Vagina (tissue), 2 donors: Measurements from ENCODE around the gene TRAPPC5.

ENCODE experiments used
- POLR2A ChIP-seq, 2 donors: fragments of 450-650 bp; IDR thresholded peaks; one replicate each; pipeline ENCODE4 v1.6.1; 2017; ENCODE audit warnings: antibody characterized with exemption in 2 of 2, mild to moderate bottlenecking in 2 of 2, moderate library complexity in 2 of 2
- POLR2AphosphoS5 ChIP-seq, 2 donors: sonication (generic); formaldehyde crosslinking; IDR thresholded peaks; one replicate each; pipeline ENCODE4 v1.9.0; 2017; ENCODE audit warnings: antibody characterized with exemption in 2 of 2, mild to moderate bottlenecking in 2 of 2, low read depth in 1 of 2; ENCODE audit not compliant: insufficient read depth in 1 of 2
- TF ChIP-seq, protein P1 (sequence below), 3 experiments: fragments of 450-650 bp in 2 of 3; fragments of 200-600 bp in 1 of 3; sonication (generic) in 1 of 3; IDR thresholded peaks; one replicate each; pipeline ENCODE4 v1.5.1; 2017 to 2019; ENCODE audit warnings: antibody characterized with exemption in 3 of 3, mild to moderate bottlenecking in 2 of 3, moderate library complexity in 2 of 3

DNA sequence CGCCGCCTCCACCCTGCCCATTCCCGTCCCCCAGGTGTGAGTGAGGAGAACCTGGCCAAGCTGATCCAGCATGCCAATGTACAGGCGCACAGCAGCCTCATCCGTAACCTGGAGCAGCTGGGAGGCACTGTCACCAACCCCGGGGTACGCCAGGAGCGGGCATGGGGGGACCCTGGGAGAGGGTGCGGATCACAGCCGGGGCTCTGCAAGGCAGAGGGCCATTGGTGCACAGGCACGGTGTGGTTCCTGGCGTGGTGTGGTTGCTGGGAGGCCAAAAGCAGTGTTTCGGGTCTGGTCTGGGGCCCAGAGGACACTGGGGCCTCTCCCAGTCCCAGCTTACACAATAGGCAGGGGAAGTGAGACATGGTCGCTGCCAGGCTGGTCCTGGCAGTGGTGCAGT, 35.5 kb upstream of the TRAPPC5 start:
- TF ChIP-seq POLR2A (IDR thresholded peaks at IDR 0.05) (no peak), POLR2AphosphoS5 (IDR thresholded peaks at IDR 0.05; ENCODE audit: insufficient read depth in 1 of 2, low read depth in 1 of 2) (no peak)
- TF ChIP-seq, protein P1, sequence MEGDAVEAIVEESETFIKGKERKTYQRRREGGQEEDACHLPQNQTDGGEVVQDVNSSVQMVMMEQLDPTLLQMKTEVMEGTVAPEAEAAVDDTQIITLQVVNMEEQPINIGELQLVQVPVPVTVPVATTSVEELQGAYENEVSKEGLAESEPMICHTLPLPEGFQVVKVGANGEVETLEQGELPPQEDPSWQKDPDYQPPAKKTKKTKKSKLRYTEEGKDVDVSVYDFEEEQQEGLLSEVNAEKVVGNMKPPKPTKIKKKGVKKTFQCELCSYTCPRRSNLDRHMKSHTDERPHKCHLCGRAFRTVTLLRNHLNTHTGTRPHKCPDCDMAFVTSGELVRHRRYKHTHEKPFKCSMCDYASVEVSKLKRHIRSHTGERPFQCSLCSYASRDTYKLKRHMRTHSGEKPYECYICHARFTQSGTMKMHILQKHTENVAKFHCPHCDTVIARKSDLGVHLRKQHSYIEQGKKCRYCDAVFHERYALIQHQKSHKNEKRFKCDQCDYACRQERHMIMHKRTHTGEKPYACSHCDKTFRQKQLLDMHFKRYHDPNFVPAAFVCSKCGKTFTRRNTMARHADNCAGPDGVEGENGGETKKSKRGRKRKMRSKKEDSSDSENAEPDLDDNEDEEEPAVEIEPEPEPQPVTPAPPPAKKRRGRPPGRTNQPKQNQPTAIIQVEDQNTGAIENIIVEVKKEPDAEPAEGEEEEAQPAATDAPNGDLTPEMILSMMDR (IDR thresholded peaks at IDR 0.05): no peak
